Activated CD4-positive, alpha-beta memory T cell treated with anti-CD3 and anti-CD28 coated beads for 36 hours (primary cell): ENCODE measurements around the gene LSM14A. TPM values are rescaled to one million over a fixed set of nuclear protein-coding genes. Genes with fewer than 3 reads are reported as not detected.
"Not testable (repeated sequence)": the region's sequence is repeated elsewhere in the genome, so short reads cannot be mapped to it uniquely, and the experiment has no call there.

Source experiments
- CTCF ChIA-PET: fragments of 350-600 bp; sonication (Branson Sonifier 250); formaldehyde crosslinking; loops from one replicate; lab custom pipeline; 2021; ENCODE audit warnings: antibody characterized with exemption, inconsistent platforms; lab: Charles Lee
- POLR2A ChIA-PET: fragments of 350-600 bp; sonication (Branson Sonifier 250); formaldehyde crosslinking; loops from one replicate; lab custom pipeline; 2021; ENCODE audit warnings: antibody characterized with exemption; lab: Charles Lee
- DNase-seq: peaks from one replicate; pipeline ENCODE4 v3.0.0-alpha.2; 2020
- H3K27ac Mint-ChIP-seq: one replicate; pipeline ENCODE4 v1.8.0; 2021; ENCODE audit warnings: mixed read lengths
- H3K27me3 Mint-ChIP-seq: one replicate; pipeline ENCODE4 v1.8.0; 2021; ENCODE audit warnings: mixed read lengths
- H3K36me3 Mint-ChIP-seq: one replicate; pipeline ENCODE4 v1.8.0; 2021; ENCODE audit warnings: mixed read lengths
- H3K4me1 Mint-ChIP-seq: one replicate; pipeline ENCODE4 v1.8.0; 2021; ENCODE audit warnings: low read depth, mixed read lengths
- H3K4me3 Mint-ChIP-seq: one replicate; pipeline ENCODE4 v1.8.0; 2021; ENCODE audit warnings: mild to moderate bottlenecking, mixed read lengths
- H3K9me3 Mint-ChIP-seq: one replicate; pipeline ENCODE4 v1.8.0; 2021; ENCODE audit warnings: mixed read lengths
- intact Hi-C: fragments of 100-400 bp; cut with micrococcal nuclease; formaldehyde crosslinking; loops from one replicate; pipeline ENCODE4 v1.15.1; 2023
- total RNA-seq, 2 experiments: library from RNA; stranded (reverse); gene quantifications; one replicate each; pipeline ENCODE4 v1.2.3, GENCODE V29; 2021

Gene LSM14A
- total RNA-seq, 2 experiments from 2014 or later: 90.0 to 106 TPM

DNA sequence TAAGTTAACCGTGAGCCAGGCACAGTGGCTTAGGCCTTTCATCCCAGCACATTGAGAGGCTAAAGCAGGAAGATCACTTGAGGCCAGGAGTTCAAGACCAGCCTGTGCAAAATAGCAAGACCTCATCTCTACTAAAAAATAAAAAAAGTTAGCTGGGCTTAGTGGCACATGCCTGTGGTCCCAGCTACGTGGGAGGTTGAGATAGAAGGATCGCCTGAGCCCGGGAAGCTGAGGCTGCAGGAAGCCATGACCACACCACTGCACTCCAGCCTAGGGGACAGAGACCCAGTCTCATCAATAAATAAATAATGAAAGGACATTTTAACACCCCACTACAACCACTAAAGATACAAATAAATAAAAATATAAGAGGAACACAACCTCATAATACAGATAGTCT lies 21.6 kb downstream of the LSM14A start:
- Mint-ChIP-seq H3K4me1 (peaks cover 34% of the 10 kb centered on the region), H3K36me3 (peaks cover 5% of the 10 kb centered on the region)

DNA sequence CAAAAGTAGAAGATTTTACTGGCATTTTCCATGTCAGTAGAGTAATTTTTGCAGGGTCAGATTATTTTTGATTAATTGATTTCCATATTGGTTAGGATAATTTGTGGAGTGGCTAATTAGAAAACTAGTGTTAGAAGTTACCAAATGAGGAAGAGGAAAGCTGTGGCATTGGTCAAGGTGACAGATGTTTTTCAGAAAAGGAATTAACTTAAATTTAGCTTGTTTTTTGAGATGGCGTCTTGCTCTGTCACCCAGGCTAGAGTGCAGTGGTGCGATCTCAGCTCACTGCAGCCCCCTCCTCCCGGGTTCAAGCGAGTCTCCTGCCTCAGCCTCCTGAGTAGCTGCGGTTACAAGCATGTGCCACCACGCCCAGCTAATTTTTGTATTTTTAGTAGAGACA lies 28.8 kb downstream of the LSM14A start:
- no peak for DNase-seq
- ChIA-PET POLR2A (no interaction called here), CTCF (interaction anchor here (0.6 to 0.9 kb wide), 2 partner anchors 25 to 145 kb away, joined by 3 read pairs; no protein-coding TSS in a partner anchor)
- Mint-ChIP-seq H3K27me3 (no peaks in the 10 kb centered on the region), H3K36me3 (peaks cover 18% of the 10 kb centered on the region), H3K4me3 (no peak overlapping the region), H3K9me3 (no peaks in the 10 kb centered on the region), H3K4me1 (peaks cover 8% of the 10 kb centered on the region), H3K27ac (no peak overlapping the region)
- intact Hi-C loops: no loop called here

More for the DNA sequence above, 21.6 kb downstream of the LSM14A start:
- intact Hi-C loops: no loop called here
- ChIA-PET CTCF (interaction anchor here (1.1 to 1.5 kb wide), 2 partner anchors 8 to 152 kb away, joined by 3 read pairs; no protein-coding TSS in a partner anchor), POLR2A (interaction anchor here (0.9 kb wide), 1 partner anchor 31 kb away, joined by 3 read pairs; no protein-coding TSS in a partner anchor)
- Mint-ChIP-seq H3K4me3 (no peak overlapping the region), H3K27me3 (no peaks in the 10 kb centered on the region), H3K9me3 (no peaks in the 10 kb centered on the region), H3K27ac (no peak overlapping the region)
- DNase-seq: no peak

DNA sequence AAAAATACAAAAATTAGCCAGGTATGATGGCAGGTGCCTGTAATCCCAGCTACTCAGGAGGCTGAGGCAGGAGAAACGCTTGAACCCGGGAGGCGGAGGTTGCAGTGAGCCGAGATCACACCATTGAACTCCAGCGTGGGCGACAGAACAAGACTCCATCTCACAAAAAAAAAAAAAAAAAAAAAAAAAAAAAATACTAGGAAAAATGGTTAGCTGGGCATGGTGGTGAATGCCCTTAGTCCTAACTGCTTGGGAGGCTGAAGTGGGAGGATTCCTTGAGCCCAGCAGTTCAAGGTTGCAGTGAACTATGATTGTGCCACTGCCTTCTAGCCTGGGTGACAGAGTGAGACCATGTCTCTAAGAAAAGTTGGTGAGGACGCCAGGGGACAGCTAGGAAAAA lies 33.0 kb downstream of the LSM14A start:
- H3K9me3 Mint-ChIP-seq, DNase-seq, H3K27me3 Mint-ChIP-seq, H3K4me1 Mint-ChIP-seq, H3K27ac Mint-ChIP-seq, CTCF ChIA-PET, intact Hi-C loops, POLR2A ChIA-PET, H3K4me3 Mint-ChIP-seq: not testable (repeated sequence)
- peaks cover 13% of the 10 kb centered on the region for H3K36me3 Mint-ChIP-seq

DNA sequence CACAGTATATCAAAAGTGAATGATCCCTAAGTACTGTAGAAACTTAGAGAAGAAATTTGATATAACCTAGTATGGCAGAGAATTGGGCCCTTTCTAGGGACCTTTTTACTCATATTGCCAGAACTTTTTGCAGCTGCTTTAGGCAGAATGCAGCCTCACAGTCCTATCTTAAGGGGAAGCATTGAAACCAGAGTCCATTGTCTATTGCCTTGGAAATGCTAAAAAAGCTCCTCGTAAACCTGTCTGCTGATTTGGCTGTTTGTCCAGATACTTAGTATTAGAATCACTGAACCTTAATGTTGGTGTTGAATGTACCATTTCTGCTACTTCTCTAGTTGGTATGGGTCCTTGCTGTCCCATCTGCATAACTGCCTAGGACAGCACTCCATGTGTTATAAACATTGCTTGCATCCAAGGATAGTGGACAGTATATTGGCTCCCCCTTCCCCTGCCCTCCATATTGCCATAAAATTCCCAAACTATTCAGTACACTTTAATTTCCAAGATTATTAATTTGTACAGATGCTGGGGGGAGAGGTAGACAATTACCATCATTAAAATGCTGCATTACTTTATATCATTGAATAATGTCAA lies 36.1 kb downstream of the LSM14A start:
- no peaks in the 10 kb centered on the region for H3K27me3 Mint-ChIP-seq
- H3K4me1 Mint-ChIP-seq: peaks cover 3% of the 10 kb centered on the region
- DNase-seq: no peak
- H3K27ac Mint-ChIP-seq: no peak overlapping the region
- intact Hi-C loops: no loop called here
- ChIA-PET CTCF (interaction anchor here (0.8 to 1.6 kb wide), 3 partner anchors 11 to 26 kb away, joined by 3 to 7 read pairs (median 4); no protein-coding TSS in a partner anchor), POLR2A (interaction anchor here (0.6 to 0.8 kb wide), 2 partner anchors 9 to 24 kb away, joined by 3 read pairs; no protein-coding TSS in a partner anchor)
- H3K36me3 Mint-ChIP-seq: peaks cover 10% of the 10 kb centered on the region
- no peak overlapping the region for H3K4me3 Mint-ChIP-seq
- no peaks in the 10 kb centered on the region for H3K9me3 Mint-ChIP-seq

DNA sequence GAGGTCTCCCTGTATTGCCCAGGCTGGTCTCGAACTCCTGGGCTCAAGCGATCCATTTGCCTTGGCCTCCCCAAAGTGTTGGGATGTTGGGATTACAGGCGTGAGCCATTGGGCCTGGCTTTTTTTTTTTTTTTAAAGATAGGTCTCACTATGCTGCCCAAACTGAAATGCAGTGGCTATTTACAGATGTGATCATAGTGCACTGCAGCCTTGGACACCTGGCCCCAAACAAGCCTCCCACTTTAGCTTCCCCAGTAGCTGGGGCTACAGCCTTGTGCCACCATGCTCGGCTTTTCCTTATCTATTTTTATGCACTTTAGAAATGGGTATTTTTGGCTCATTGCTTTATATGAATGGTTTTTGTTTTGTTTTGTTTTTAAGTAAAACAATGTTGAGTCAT lies 37.4 kb downstream of the LSM14A start:
- no peak for DNase-seq
- CTCF ChIA-PET: interaction anchor here (0.6 to 1.7 kb wide), 4 partner anchors 15 to 136 kb away, joined by 3 to 5 read pairs (median 4); no protein-coding TSS in a partner anchor
- Mint-ChIP-seq H3K36me3 (peaks cover 10% of the 10 kb centered on the region), H3K4me3 (no peak overlapping the region), H3K9me3 (no peaks in the 10 kb centered on the region), H3K27ac (no peak overlapping the region), H3K4me1 (no peaks in the 10 kb centered on the region), H3K27me3 (no peaks in the 10 kb centered on the region)
- POLR2A ChIA-PET: interaction anchor here (0.6 kb wide), 1 partner anchor 65 kb away, joined by 4 read pairs; no protein-coding TSS in a partner anchor
- intact Hi-C loops: no loop called here

DNA sequence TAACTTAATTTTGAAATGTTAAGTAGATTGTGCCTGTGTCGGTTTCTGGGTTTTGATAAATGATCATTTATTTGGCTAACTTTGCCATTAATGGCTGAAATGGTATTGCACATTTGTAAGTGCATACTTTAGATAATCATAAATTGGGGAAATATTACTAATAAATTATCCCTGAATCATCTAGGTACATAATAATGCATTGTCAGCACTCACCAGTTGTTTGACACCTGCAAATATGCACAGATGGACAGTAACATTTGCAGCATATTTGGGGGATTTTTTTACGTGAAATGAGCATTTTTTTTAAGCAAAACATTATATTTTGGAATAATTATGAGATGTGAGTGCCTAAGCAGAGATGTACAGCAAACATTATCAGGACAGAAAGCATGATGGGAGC lies 41.0 kb downstream of the LSM14A start:
- DNase-seq: no peak
- peaks cover 21% of the 10 kb centered on the region for H3K36me3 Mint-ChIP-seq
- intact Hi-C loops: no loop called here
- no peak overlapping the region for H3K27ac Mint-ChIP-seq
- H3K9me3 Mint-ChIP-seq: no peaks in the 10 kb centered on the region
- ChIA-PET CTCF (no interaction called here), POLR2A (no interaction called here)
- peaks cover 22% of the 10 kb centered on the region for H3K4me1 Mint-ChIP-seq
- no peak overlapping the region for H3K4me3 Mint-ChIP-seq
- H3K27me3 Mint-ChIP-seq: no peaks in the 10 kb centered on the region

DNA sequence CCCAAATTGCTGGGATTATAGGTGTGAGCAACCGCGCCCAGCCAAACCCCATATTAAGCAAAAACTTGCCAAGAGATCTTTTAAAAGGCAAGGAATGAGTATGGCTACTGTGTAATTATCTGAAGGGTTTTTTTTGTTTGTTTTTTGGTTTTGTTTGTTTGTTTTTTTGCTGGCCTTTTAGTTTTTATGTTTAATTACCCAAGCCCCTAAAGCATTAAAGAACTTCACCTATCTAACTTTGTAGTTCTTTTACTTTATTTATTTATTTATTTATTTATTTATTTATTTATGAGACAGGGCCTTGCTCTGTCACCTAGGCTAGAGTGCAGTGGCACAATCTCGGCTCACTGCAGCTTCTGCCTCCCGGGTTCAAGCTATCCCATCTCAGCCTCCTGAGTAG lies 41.7 kb downstream of the LSM14A start:
- intact Hi-C loops: no loop called here
- DNase-seq: no peak
- Mint-ChIP-seq H3K4me3 (no peak overlapping the region), H3K9me3 (no peaks in the 10 kb centered on the region), H3K27me3 (no peaks in the 10 kb centered on the region), H3K27ac (no peak overlapping the region), H3K4me1 (peaks cover 28% of the 10 kb centered on the region), H3K36me3 (peaks cover 24% of the 10 kb centered on the region)
- ChIA-PET POLR2A (no interaction called here), CTCF (no interaction called here)

DNA sequence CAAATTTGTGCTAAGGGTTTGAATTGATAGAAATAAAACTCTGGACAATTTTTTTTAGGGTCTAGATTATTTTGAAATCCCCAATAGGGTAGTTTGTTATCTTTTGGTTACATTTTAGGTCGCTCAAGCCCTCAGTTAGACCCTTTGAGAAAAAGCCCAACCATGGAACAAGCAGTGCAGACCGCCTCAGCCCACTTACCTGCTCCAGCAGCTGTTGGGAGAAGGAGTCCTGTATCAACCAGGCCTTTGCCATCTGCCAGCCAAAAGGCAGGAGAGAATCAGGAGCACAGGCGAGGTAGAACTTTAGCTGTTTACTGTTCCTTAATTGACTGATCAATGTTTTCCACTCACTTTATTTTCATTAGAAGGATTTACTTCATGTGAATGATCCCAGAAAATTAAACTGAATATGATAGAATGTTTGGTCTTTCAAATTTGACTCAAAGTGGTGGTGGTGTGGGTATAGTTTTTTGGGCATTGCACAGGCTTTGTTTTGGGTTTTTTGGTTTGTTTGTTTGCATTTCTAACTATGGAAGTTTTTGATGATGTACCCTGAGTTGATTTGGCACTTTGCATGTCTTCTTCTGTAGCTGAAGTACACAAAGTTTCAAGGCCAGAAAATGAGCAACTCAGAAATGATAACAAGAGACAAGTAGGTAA lies 42.8 kb downstream of the LSM14A start:
- ChIA-PET POLR2A (no interaction called here), CTCF (no interaction called here)
- H3K36me3 Mint-ChIP-seq: peaks cover 29% of the 10 kb centered on the region
- H3K9me3 Mint-ChIP-seq: no peaks in the 10 kb centered on the region
- H3K4me1 Mint-ChIP-seq: peaks cover 34% of the 10 kb centered on the region
- no peak overlapping the region for H3K4me3 Mint-ChIP-seq
- H3K27ac Mint-ChIP-seq: no peak overlapping the region
- intact Hi-C loops: loop anchor here (5.0 kb wide), 1 partner anchor 93 kb away; no protein-coding TSS in a partner anchor
- DNase-seq: no peak
- H3K27me3 Mint-ChIP-seq: no peaks in the 10 kb centered on the region

DNA sequence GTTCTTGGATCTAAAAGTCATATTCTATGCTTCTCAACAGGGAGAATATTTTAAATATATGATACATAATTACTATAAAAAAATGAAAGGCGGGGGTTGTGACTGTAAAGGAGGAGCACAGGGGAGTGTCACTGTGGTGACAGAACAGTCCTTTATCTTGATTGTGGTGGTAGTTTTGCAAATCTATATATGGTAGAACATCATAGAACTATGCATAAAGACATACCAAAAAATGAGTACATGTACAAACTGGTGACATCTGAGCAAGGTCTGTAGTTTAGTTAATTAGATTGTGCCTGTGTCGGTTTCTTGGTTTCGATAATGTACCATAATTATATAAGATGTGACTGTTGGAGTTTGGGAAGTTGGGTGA lies 43.3 kb downstream of the LSM14A start:
- Mint-ChIP-seq H3K36me3 (peaks cover 32% of the 10 kb centered on the region), H3K9me3 (no peaks in the 10 kb centered on the region), H3K27ac (no peak overlapping the region), H3K4me1 (peaks cover 37% of the 10 kb centered on the region), H3K27me3 (no peaks in the 10 kb centered on the region), H3K4me3 (no peak overlapping the region)
- CTCF ChIA-PET: no interaction called here
- POLR2A ChIA-PET: no interaction called here
- DNase-seq: no peak
- intact Hi-C loops: loop anchor here (5.0 kb wide), 1 partner anchor 93 kb away; no protein-coding TSS in a partner anchor

DNA sequence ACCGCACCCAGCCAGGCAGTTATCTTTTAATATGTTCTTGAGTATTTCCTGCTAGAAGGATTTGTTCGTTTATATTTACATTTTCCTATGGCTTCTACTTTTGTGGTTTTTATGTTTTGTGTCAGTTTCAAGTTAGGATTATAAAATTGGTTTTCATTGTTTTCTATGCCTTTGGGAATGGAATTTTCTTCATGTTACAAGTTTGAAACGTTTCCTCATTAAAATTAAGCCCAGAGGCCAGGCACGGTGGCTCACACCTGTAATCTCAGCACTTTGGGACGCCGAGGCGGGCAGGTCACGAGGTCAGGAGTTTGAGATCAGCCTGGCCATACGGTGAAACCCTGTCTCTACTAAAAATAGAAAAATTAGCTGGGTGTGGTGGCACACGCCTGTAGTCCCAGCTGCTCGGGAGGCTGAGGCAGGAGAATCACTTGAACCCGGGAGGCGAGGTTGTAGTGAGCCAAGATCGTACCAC lies 44.5 kb downstream of the LSM14A start:
- H3K4me3 Mint-ChIP-seq, CTCF ChIA-PET, DNase-seq, H3K27me3 Mint-ChIP-seq, H3K27ac Mint-ChIP-seq, H3K9me3 Mint-ChIP-seq: not testable (repeated sequence)
- POLR2A ChIA-PET: interaction anchor here (1.0 kb wide), 1 partner anchor 8 kb away, joined by 3 read pairs; no protein-coding TSS in a partner anchor
- H3K4me1 Mint-ChIP-seq: peaks cover 39% of the 10 kb centered on the region
- intact Hi-C loops: loop anchor here (5.0 kb wide), 1 partner anchor 94 kb away; no protein-coding TSS in a partner anchor
- H3K36me3 Mint-ChIP-seq: peaks cover 38% of the 10 kb centered on the region

DNA sequence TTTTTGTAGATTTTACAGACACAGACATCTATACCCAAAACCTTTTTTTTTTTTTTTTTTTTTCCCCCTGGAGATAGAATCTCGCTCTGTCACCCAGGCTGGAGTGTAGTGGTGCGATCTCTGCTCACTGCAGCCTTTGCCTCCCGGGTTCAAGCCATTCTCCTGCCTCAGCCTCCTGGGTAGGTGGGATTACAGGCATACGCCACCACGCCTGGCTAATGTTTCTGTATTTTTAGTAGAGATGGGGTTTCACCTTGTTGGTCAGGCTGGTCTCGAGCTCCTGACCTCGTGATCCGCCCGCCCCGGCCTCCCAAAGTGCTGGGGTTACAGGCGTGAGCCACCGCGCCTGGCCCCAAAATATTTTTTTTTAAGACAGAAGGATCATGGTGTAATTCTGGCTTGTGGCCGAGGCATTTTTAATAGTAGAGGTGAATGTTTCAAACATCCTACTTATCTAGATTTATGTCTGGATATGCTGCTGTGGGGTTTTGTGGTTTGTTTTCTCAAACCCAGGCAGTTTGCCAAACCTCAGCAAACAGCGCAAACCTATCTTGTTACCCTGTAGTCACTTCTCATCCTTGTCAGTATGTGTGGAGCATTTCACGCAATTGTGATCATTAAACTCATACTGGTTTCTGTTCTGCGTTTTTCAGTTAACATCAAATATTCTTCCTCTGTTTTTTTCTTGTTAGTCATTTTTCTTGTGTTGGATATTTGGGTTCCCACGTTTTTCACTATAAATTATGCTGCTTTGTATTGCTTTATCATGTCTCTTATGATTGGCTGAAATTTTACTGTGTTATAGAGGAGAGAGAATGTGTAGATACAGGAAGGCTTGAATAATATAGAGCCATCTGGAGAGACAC lies 45.9 kb downstream of the LSM14A start:
- peaks cover 47% of the 10 kb centered on the region for H3K36me3 Mint-ChIP-seq
- H3K9me3 Mint-ChIP-seq: no peaks in the 10 kb centered on the region
- H3K27ac Mint-ChIP-seq: peak overlapping the region; percentile 55
- peak; percentile 85 for DNase-seq
- ChIA-PET POLR2A (interaction anchor here (1.2 kb wide), 1 partner anchor 47 kb away, joined by 5 read pairs; no protein-coding TSS in a partner anchor), CTCF (interaction anchor here (1.0 to 3.2 kb wide), 5 partner anchors 9 to 127 kb away, joined by 3 to 22 read pairs (median 5); no protein-coding TSS in a partner anchor)
- H3K27me3 Mint-ChIP-seq: no peaks in the 10 kb centered on the region
- peaks cover 39% of the 10 kb centered on the region for H3K4me1 Mint-ChIP-seq
- H3K4me3 Mint-ChIP-seq: peak overlapping the region; percentile 16
- intact Hi-C loops: loop anchor here (1.0 to 5.0 kb wide), 6 partner anchors 8 to 133 kb away; no protein-coding TSS in a partner anchor
